Ecto neural progenitor cell (in vitro differentiated cells): ENCODE data around the gene RGS7BP.
"Not testable (repeated sequence)": the region's sequence is repeated elsewhere in the genome, so short reads cannot be mapped to it uniquely, and the experiment has no call there.

Experiments
- DNase-seq: peaks from one replicate; pipeline ENCODE4 v3.0.0-alpha.2; 2018; ENCODE audit warnings: low spot score

Gene RGS7BP

GRCh38 chr5:64558641-64559040 lies 52.8 kb downstream of the RGS7BP start:
- DNase-seq: not testable (repeated sequence)

GRCh38 chr5:64566310-64566916 lies 60.6 kb downstream of the RGS7BP start:
- no peak for DNase-seq

- no peak for DNase-seq
Observed at GRCh38 chr5:64569858-64570257, 64.0 kb downstream of the RGS7BP start.

GRCh38 chr5:64570395-64570996 lies 64.7 kb downstream of the RGS7BP start:
- no peak for DNase-seq

- no peak for DNase-seq
Observed at GRCh38 chr5:64575561-64575960, 69.7 kb downstream of the RGS7BP start.

GRCh38 chr5:64576250-64576649 lies 70.4 kb downstream of the RGS7BP start:
- DNase-seq: no peak

GRCh38 chr5:64585646-64586045 lies 79.8 kb downstream of the RGS7BP start:
- DNase-seq: no peak

GRCh38 chr5:64587370-64587769 lies 81.6 kb downstream of the RGS7BP start:
- DNase-seq: no peak

- no peak for DNase-seq
Observed at GRCh38 chr5:64592730-64593341, 87.0 kb downstream of the RGS7BP start.

GRCh38 chr5:64594025-64594424 lies 88.2 kb downstream of the RGS7BP start:
- no peak for DNase-seq

- DNase-seq: no peak
Observed at GRCh38 chr5:64594601-64595000, 88.8 kb downstream of the RGS7BP start.

GRCh38 chr5:64595031-64595855 lies 89.4 kb downstream of the RGS7BP start:
- DNase-seq: peak; percentile 58

- no peak for DNase-seq
Observed at GRCh38 chr5:64599226-64599625, 93.4 kb downstream of the RGS7BP start.

GRCh38 chr5:64603676-64604075 lies 97.9 kb downstream of the RGS7BP start:
- no peak for DNase-seq

- DNase-seq: no peak
Observed at GRCh38 chr5:64606926-64607325, 101.1 kb downstream of the RGS7BP start.

- DNase-seq: no peak
Observed at GRCh38 chr5:64612344-64612961, 106.6 kb downstream of the RGS7BP start.

- DNase-seq: no peak
Observed at GRCh38 chr5:64615895-64616294, 110.1 kb downstream of the RGS7BP start.

GRCh38 chr5:64619609-64620008 lies 113.8 kb downstream of the RGS7BP start:
- DNase-seq: no peak

- DNase-seq: no peak
Observed at GRCh38 chr5:64622991-64623390, 117.2 kb downstream of the RGS7BP start.

- DNase-seq: no peak
Observed at GRCh38 chr5:64625678-64626077, 119.9 kb downstream of the RGS7BP start.

GRCh38 chr5:64628901-64629300 lies 123.1 kb downstream of the RGS7BP start:
- DNase-seq: no peak

- DNase-seq: no peak
Observed at GRCh38 chr5:64629841-64630240, 124.0 kb downstream of the RGS7BP start.
